Keratinocyte (primary cell): ENCODE results near the gene AARSD1. TPM values are rescaled to one million over a fixed set of nuclear protein-coding genes. Genes with fewer than 3 reads are reported as not detected.
"Not testable (repeated sequence)": the region's sequence is repeated elsewhere in the genome, so short reads cannot be mapped to it uniquely, and the experiment has no call there.

Source experiments
- DNase-seq: peaks from one replicate; pipeline ENCODE4 v3.0.0-alpha.2; 2011; ENCODE audit warnings: low read depth, missing footprints, low spot score
- FAIRE-seq: peaks from 2 replicates; lab custom pipeline; 2011; peaks lifted over from hg19 to GRCh38; lab: Jason Lieb, UNC
- H2AFZ ChIP-seq: 2 replicates; pipeline ENCODE4 v1.6.0; 2012; ENCODE audit warnings: low read length, control low read depth, inconsistent platforms; ENCODE audit not compliant: control insufficient read depth
- H3K27ac ChIP-seq: 2 replicates; pipeline ENCODE4 v1.5.1; 2011; ENCODE audit warnings: low read length; ENCODE audit not compliant: control insufficient read depth, insufficient read depth
- H3K27me3 ChIP-seq: 3 replicates; pipeline ENCODE4 v1.6.0; 2011; ENCODE audit warnings: low read length; ENCODE audit not compliant: control insufficient read depth, insufficient read depth; ENCODE audit errors: extremely low read depth
- H3K36me3 ChIP-seq, 2 experiments: 2 replicates in 1 of 2; 3 replicates in 1 of 2; pipeline ENCODE4 v1.5.1; 2011; ENCODE audit warnings: low read length in 2 of 2, mild to moderate bottlenecking in 1 of 2; ENCODE audit not compliant: control insufficient read depth in 2 of 2, insufficient read depth in 2 of 2; ENCODE audit errors: extremely low read depth in 1 of 2
- H3K4me1 ChIP-seq: 3 replicates; pipeline ENCODE4 v1.5.1; 2011; ENCODE audit warnings: low read length; ENCODE audit not compliant: control insufficient read depth, insufficient read depth; ENCODE audit errors: extremely low read depth
- H3K4me2 ChIP-seq: 3 replicates; pipeline ENCODE4 v1.6.0; 2011; ENCODE audit warnings: low read depth, low read length; ENCODE audit not compliant: control insufficient read depth, insufficient read depth; ENCODE audit errors: extremely low read depth
- H3K4me3 ChIP-seq, 3 experiments: fragments of 200-600 bp in 1 of 3; sonication (generic) in 1 of 3; 2 replicates in 2 of 3; 3 replicates in 1 of 3; pipeline ENCODE4 v1.5.1; 2011 to 2016; ENCODE audit warnings: low read length in 3 of 3, mild to moderate bottlenecking in 3 of 3, control low read depth in 2 of 3, inconsistent platforms in 1 of 3, low read depth in 1 of 3, mixed read lengths in 1 of 3, mixed run types in 1 of 3, moderate library complexity in 1 of 3; ENCODE audit not compliant: control insufficient read depth in 2 of 3, insufficient read depth in 2 of 3; ENCODE audit errors: extremely low read depth in 1 of 3
- H3K79me2 ChIP-seq: 2 replicates; pipeline ENCODE4 v1.6.0; 2012; ENCODE audit warnings: low read length; ENCODE audit not compliant: control insufficient read depth, insufficient read depth
- H3K9ac ChIP-seq: 3 replicates; pipeline ENCODE4 v1.6.0; 2011; ENCODE audit warnings: low read length; ENCODE audit not compliant: control insufficient read depth, insufficient read depth; ENCODE audit errors: extremely low read depth
- H3K9me1 ChIP-seq: 3 replicates; pipeline ENCODE4 v1.6.0; 2011; ENCODE audit warnings: low read length; ENCODE audit not compliant: control insufficient read depth, insufficient read depth; ENCODE audit errors: extremely low read depth
- H3K9me3 ChIP-seq: 2 replicates; pipeline ENCODE4 v1.5.1; 2012; ENCODE audit warnings: low read depth, low read length; ENCODE audit not compliant: control insufficient read depth
- H4K20me1 ChIP-seq: 3 replicates; pipeline ENCODE4 v1.6.0; 2011; ENCODE audit warnings: low read length; ENCODE audit not compliant: control insufficient read depth, insufficient read depth; ENCODE audit errors: extremely low read depth
- EZH2 ChIP-seq: IDR thresholded peaks from one replicate; pipeline ENCODE4 v1.6.1; 2012; ENCODE audit warnings: inconsistent platforms, mild to moderate bottlenecking, low read length, moderate library complexity
- dilution Hi-C: fragments of 300-500 bp; cut with MboI; formaldehyde crosslinking; loops from one replicate; pipeline ENCODE4 v1.7.0; 2020; ENCODE audit warnings: low sequenced_read_pairs; ENCODE audit not compliant: extremely low pct_ligation_motif_present
- polyA plus RNA-seq, 5 experiments: library from polyadenylated mRNA; depleted of rRNA in 3 of 5; stranded (reverse) in 3 of 5; stranded (forward) in 1 of 5; unstranded in 1 of 5; fragments of >200 nt; gene quantifications; 1 replicate in 1 of 5; 2 replicates in 3 of 5; 3 replicates in 1 of 5; pipeline versions ENCODE4 v1.2.1 to v1.2.3, GENCODE V29; 2011 to 2012; ENCODE audit warnings: missing spikeins in 2 of 5, low read depth in 1 of 5, low replicate concordance in 1 of 5
- TF ChIP-seq, protein P1 (sequence below), 3 experiments: IDR thresholded peaks in 1 of 3; conservative IDR thresholded peaks in 1 of 3; optimal IDR thresholded peaks in 1 of 3; 2 replicates in 2 of 3; 3 replicates in 1 of 3; pipeline versions ENCODE3 to v1.5.1; 2011; ENCODE audit warnings: low read length in 3 of 3, mild to moderate bottlenecking in 3 of 3, moderate library complexity in 2 of 3, control low read depth in 1 of 3, inconsistent platforms in 1 of 3; ENCODE audit not compliant: insufficient read depth in 2 of 3; ENCODE audit errors: extremely low read depth in 1 of 3

The AARSD1 gene
- polyA plus RNA-seq, 1 donor (not counting 4 experiments of a cell fraction or from before 2014, with no cell fraction given) = 49.3 TPM

DNA sequence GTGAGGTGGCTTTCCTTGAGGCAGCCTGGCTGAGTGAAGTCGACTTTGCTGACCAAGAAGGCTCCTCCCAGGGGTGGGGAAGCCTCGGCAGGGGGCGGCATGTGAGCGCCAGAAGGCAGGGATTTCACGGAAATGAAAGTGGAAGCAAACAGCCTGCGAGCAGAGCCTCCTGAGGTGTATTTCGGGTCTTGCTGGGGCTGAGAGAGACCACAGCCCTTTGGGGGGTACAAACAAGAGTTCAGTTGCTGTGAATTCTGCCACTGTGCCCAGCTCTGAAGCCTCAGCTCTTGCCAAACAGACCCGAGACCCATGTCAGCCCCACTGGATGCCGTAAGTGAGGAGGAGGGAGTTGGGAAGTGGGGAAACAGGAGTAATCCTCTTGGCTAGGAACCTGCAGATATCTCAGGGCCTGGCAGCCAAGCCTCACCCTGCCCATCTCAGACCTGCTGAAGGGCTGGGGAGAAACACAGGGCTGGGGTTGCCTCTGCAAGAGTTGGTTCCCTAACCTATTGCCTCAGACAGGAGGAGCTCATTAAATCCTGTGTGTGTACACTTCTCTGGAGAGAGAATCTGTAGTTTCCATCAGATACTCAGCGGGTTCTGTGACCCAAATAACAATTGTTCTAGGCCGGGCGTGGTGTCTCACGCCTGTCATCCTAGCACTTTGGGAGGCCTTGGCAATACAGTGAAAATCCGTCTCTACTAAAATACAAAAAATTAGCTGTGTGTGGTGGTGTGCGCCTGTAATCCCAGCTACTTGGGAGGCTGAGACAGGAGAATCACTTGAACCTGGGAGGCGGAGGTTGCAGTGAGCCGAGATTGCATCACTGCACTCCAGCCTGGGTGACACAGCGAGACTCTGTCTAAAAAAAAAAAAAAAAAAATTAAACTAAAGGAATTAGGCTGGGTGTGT lies 42.6 kb upstream of the AARSD1 start, which contains the start of gene IFI35:
Gene IFI35, plus strand, starts transcription at position 146 of the 913 bp plus-strand sequence. Its CDS starts 164 bp downstream, at position 310.
- H3K9ac ChIP-seq = peak within 1 kb of the TSS; percentile 87
- peak within 1 kb of the TSS; percentile 80 for H3K27ac ChIP-seq
- H3K4me2 ChIP-seq = peak within 1 kb of the TSS; percentile 77
- no peaks in the 10 kb centered on the region for H3K27me3 ChIP-seq
- dilution Hi-C loops = no loop called here
- no peaks in the 10 kb centered on the region for H3K9me3 ChIP-seq
- H3K4me1 ChIP-seq = peaks cover 10% of the 10 kb centered on the region
- H3K4me3 ChIP-seq = peak within 1 kb of the TSS; percentile 50 to 80 (median 76)
- no peaks in the 10 kb centered on the region for H3K79me2 ChIP-seq
- peak within 1 kb of the TSS; percentile 82 for H2AFZ ChIP-seq
- TF ChIP-seq EZH2 = no peak
- TF ChIP-seq, protein P1, sequence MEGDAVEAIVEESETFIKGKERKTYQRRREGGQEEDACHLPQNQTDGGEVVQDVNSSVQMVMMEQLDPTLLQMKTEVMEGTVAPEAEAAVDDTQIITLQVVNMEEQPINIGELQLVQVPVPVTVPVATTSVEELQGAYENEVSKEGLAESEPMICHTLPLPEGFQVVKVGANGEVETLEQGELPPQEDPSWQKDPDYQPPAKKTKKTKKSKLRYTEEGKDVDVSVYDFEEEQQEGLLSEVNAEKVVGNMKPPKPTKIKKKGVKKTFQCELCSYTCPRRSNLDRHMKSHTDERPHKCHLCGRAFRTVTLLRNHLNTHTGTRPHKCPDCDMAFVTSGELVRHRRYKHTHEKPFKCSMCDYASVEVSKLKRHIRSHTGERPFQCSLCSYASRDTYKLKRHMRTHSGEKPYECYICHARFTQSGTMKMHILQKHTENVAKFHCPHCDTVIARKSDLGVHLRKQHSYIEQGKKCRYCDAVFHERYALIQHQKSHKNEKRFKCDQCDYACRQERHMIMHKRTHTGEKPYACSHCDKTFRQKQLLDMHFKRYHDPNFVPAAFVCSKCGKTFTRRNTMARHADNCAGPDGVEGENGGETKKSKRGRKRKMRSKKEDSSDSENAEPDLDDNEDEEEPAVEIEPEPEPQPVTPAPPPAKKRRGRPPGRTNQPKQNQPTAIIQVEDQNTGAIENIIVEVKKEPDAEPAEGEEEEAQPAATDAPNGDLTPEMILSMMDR (optimal IDR thresholded peaks at IDR 0.05 in 1 of 3, IDR thresholded peaks at IDR 0.05 in 1 of 3, conservative IDR thresholded peaks at IDR 0.05 in 1 of 3; ENCODE audit: extremely low read depth in 1 of 3, insufficient read depth in 2 of 3, low read length in 3 of 3) = peak in 2 of 3 experiments; percentile 34 to 53
- peaks cover 4% of the 10 kb centered on the region for H4K20me1 ChIP-seq
- FAIRE-seq (no peak), DNase-seq (no peak)
- H3K36me3 ChIP-seq = peaks cover 11 to 14% of the 10 kb centered on the region in 2 experiments
- H3K9me1 ChIP-seq = no peaks in the 10 kb centered on the region

DNA sequence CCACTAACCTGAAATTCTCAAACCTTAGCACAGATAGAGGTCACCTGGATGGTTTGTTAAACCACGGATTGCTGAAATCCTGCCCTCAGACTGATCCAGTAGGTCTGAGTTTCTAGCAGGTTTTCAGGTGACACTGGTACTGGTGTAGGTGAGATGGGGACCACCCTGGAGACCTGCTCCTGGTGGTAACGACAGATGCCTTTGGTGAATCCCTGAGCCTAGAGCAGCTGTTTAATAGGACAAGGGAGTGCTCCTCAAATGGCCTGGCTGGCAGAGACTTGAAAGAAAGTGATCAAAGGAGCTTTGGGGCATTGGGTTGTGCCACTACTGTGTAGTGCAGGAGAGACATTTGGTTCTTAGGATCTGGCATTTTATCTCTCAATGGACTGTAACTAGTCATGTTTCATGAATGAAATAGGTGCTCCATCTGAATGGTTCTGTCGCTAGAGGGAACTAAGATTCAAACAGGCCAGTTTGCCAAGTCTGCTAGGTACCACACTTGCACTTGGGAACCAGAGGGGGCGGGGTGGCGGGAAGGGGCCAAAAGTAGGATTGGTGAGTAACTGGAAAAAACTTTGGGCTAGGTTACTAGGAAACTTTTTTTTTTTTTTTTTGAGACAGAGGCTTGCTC lies 39.4 kb upstream of the AARSD1 start:
- H3K4me2 ChIP-seq = no peak overlapping the region
- no peak for TF ChIP-seq EZH2
- TF ChIP-seq, protein P1 (optimal IDR thresholded peaks at IDR 0.05 in 1 of 3, IDR thresholded peaks at IDR 0.05 in 1 of 3, conservative IDR thresholded peaks at IDR 0.05 in 1 of 3; ENCODE audit: extremely low read depth in 1 of 3, insufficient read depth in 2 of 3, low read length in 3 of 3) = peak in 2 of 3 experiments; percentile 39 to 43
- H3K9ac ChIP-seq = no peak overlapping the region
- H4K20me1 ChIP-seq = peaks cover 4% of the 10 kb centered on the region
- H3K27me3 ChIP-seq = no peaks in the 10 kb centered on the region
- H3K4me3 ChIP-seq = no peak overlapping the region
- H3K9me3 ChIP-seq = no peaks in the 10 kb centered on the region
- dilution Hi-C loops = no loop called here
- H3K4me1 ChIP-seq = peaks cover 26% of the 10 kb centered on the region
- no peak overlapping the region for H2AFZ ChIP-seq
- H3K27ac ChIP-seq = peak overlapping the region; percentile 21
- no peak for FAIRE-seq
- no peaks in the 10 kb centered on the region for H3K9me1 ChIP-seq
- H3K79me2 ChIP-seq = peaks cover 23% of the 10 kb centered on the region
- no peak for DNase-seq
- H3K36me3 ChIP-seq = peaks cover 25 to 35% of the 10 kb centered on the region in 2 experiments

DNA sequence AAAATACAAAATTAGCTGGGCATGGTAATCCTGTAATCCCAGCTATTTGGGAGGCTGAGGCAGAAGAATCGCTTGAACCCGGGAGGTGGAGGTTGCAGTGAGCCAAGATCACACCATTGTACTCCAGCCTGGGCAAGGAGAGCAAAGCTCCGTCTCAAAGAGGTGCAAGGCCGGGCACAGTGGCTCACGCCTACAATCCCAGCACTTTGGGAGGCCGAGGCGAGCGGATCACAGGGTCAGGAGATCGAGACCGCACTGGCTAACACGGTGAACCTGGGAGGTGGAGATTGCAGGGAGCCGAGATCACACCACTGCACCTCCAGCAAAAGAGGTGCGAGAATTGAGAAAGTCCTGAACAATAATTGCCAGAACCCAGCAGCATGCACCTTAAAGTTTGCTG lies 36.6 kb upstream of the AARSD1 start:
- Histone ChIP-seq H3K36me3 (peaks cover 25 to 35% of the 10 kb centered on the region in 2 experiments), H3K4me1 (peaks cover 32% of the 10 kb centered on the region), H3K9ac (peak overlapping the region; percentile 13), H3K79me2 (peaks cover 27% of the 10 kb centered on the region)
- H3K9me1 ChIP-seq, H3K27me3 ChIP-seq, H3K4me3 ChIP-seq, H3K27ac ChIP-seq, DNase-seq, dilution Hi-C loops, H3K4me2 ChIP-seq, H3K9me3 ChIP-seq, H2AFZ ChIP-seq, H4K20me1 ChIP-seq, FAIRE-seq: not testable (repeated sequence)
